Activated CD4-positive, alpha-beta T cell treated with anti-CD3 and anti-CD28 coated beads, Interleukin-2, amount 10 ng/mL, durations not matched to agents 7 days and 5 days (primary cell): ENCODE data around the gene MAL. TPM values are rescaled to one million over a fixed set of nuclear protein-coding genes. Genes with fewer than 3 reads are reported as not detected.

Source experiments
- CTCF ChIA-PET: fragments of 350-600 bp; sonication (Branson Sonifier 250); formaldehyde crosslinking; loops from one replicate; lab custom pipeline; 2021; ENCODE audit warnings: antibody characterized with exemption; lab: Charles Lee
- POLR2A ChIA-PET: fragments of 350-600 bp; sonication (Branson Sonifier 250); formaldehyde crosslinking; loops from one replicate; lab custom pipeline; 2021; ENCODE audit warnings: antibody characterized with exemption; lab: Charles Lee
- DNase-seq: peaks from one replicate; pipeline ENCODE4 v3.0.0-alpha.2; 2020
- H3K27ac Mint-ChIP-seq: one replicate; pipeline ENCODE4 v1.8.0; 2021; ENCODE audit warnings: mild to moderate bottlenecking, moderate library complexity, mixed read lengths
- H3K27me3 Mint-ChIP-seq: one replicate; pipeline ENCODE4 v1.8.0; 2021; ENCODE audit warnings: mixed read lengths
- H3K36me3 Mint-ChIP-seq: one replicate; pipeline ENCODE4 v1.8.0; 2021; ENCODE audit warnings: low read depth, mixed read lengths
- H3K4me1 Mint-ChIP-seq: one replicate; pipeline ENCODE4 v1.8.0; 2021; ENCODE audit warnings: mixed read lengths
- H3K4me3 Mint-ChIP-seq: one replicate; pipeline ENCODE4 v1.8.0; 2021; ENCODE audit warnings: mild to moderate bottlenecking, moderate library complexity, mixed read lengths
- H3K9me3 Mint-ChIP-seq: one replicate; pipeline ENCODE4 v1.8.0; 2021; ENCODE audit warnings: mixed read lengths
- total RNA-seq, 2 experiments: library from RNA; stranded (reverse); gene quantifications; one replicate each; pipeline ENCODE4 v1.2.3, GENCODE V29; 2021

MAL gene
- total RNA-seq = 100 to 1,000 TPM; 237 to 339 TPM

DNA sequence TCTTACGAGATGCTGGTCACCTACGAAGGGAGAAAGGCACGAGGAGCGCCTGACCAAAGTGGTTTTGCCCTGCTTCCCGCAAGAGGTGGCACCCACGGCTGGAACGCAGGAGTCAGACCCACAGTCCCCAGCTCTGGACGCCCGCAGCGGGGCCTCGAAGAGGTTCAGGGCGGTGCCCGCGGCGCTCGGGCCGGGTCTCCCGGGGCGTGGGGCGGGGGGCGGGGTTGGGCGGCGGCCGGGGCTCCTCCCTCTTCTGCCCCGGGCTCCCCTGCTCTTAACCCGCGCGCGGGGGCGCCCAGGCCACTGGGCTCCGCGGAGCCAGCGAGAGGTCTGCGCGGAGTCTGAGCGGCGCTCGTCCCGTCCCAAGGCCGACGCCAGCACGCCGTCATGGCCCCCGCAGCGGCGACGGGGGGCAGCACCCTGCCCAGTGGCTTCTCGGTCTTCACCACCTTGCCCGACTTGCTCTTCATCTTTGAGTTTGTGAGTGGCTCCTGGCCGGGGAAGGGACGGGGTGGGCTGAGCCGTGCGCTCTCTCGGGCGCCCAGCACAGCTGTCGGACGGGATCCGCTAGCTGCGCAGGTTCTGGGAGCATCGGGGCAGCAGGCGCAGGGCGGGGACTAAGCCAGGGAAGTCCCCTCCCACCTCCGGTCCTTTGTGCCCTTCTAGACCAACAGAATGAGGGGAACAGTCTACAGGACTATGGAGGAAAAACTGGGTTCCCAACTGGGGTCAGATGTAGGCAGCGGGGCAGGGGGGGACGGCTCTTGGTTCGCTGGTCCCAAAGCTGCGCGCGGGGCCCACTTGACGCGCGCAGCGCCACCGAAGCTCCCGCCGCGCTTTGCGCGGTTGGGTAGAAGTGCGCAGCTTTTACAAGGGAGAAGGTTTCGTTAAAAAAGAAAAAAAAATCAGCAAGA lies at the start of gene MAL:
MAL (plus strand) TSS at position 303 of the 914 bp plus-strand sequence; CDS start at position 388, 85 bp downstream.
- H3K36me3 Mint-ChIP-seq = peaks cover 43% of the 10 kb centered on the region
- no peaks in the 10 kb centered on the region for H3K9me3 Mint-ChIP-seq
- ChIA-PET POLR2A (interaction anchor here (1.8 kb wide), 1 partner anchor 53 kb away, joined by 5 read pairs; no protein-coding TSS in a partner anchor), CTCF (interaction anchor here (0.6 to 10.0 kb wide), 6 partner anchors 8 to 91 kb away, joined by 3 to 149 read pairs (median 22); no protein-coding TSS in a partner anchor)
- H3K4me3 Mint-ChIP-seq = peak within 1 kb of the TSS; percentile 94
- peak within 1 kb of the TSS; percentile 98 for H3K27ac Mint-ChIP-seq
- H3K27me3 Mint-ChIP-seq = no peaks in the 10 kb centered on the region
- H3K4me1 Mint-ChIP-seq = peaks cover 70% of the 10 kb centered on the region
- peak; percentile 71 for DNase-seq

GRCh38 chr2:94977826-94978225 lies 47.7 kb upstream of the MAL start:
- no peaks in the 10 kb centered on the region for H3K36me3 Mint-ChIP-seq
- DNase-seq = no peak
- peaks cover 7% of the 10 kb centered on the region for H3K27me3 Mint-ChIP-seq
- H3K4me1 Mint-ChIP-seq = no peaks in the 10 kb centered on the region
- H3K27ac Mint-ChIP-seq = no peak overlapping the region
- CTCF ChIA-PET = no interaction called here
- no peaks in the 10 kb centered on the region for H3K9me3 Mint-ChIP-seq
- no peak overlapping the region for H3K4me3 Mint-ChIP-seq
- POLR2A ChIA-PET = no interaction called here

DNA sequence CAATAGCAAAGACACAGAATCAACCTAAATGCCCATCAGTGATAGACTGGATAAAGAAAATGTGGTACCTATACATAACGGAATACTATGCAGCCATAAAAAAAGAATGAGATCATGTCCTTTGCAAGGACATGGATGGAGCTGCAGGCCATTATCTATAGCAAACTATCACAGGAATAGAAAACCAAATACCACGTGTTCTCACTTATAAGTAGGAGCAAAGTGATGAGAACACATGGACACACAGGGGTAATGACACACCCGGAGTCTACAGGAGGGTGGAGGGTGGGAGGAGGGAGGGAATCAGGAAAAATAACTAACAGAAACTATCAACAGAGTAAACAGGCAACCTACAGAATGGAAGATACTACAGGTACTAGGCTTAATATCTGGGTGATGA lies 46.6 kb upstream of the MAL start:
- H3K27ac Mint-ChIP-seq = no peak overlapping the region
- no peak for DNase-seq
- H3K4me1 Mint-ChIP-seq = no peaks in the 10 kb centered on the region
- peaks cover 7% of the 10 kb centered on the region for H3K27me3 Mint-ChIP-seq
- POLR2A ChIA-PET = no interaction called here
- no peaks in the 10 kb centered on the region for H3K36me3 Mint-ChIP-seq
- H3K4me3 Mint-ChIP-seq = no peak overlapping the region
- CTCF ChIA-PET = no interaction called here
- H3K9me3 Mint-ChIP-seq = no peaks in the 10 kb centered on the region

DNA sequence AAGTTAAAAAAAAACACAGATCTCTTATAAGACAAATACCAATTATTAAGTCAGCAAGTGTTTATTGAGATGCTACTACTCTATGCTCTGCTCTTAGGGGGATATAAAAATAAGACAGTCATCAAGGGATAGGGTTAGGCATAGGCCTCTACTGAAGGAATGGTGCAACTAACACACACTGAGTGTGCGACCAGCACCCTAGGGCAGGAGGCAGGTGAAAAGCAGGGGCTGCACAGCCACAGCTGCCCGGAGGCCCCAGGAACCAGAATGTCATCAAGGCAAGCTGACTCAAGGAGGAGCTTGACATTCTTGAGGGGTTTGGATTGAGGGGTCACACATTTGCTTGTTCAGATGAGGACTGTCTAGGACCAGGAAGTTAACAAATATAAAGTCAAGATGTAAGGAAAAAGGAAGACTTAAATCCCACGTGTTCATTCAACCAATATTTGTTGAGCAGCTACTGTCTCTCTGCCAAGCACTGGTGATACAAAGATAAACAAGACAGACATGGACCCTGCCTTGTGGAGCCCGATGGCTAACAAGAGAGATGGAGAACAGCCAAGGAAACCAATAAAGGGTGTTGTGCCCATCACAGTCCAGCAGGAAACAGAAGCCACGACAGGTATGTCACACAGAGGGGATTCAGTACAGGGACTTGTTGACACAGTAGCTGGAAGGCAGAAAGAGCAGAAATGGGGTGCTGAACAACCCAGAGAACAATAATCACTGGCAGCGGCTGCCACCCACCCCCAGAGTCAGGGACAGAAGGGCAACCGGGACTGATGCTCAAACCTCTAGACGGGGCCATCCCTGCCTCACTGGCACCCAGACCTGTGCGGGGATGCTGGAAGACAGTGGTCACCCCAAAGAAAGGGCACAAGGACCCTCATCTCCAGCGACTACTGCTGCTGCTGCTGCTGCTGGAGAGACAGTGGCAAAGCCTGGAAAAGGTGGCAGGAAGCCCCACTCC lies 45.8 kb upstream of the MAL start:
- Mint-ChIP-seq H3K9me3 (no peaks in the 10 kb centered on the region), H3K36me3 (no peaks in the 10 kb centered on the region), H3K27ac (no peak overlapping the region), H3K27me3 (peaks cover 11% of the 10 kb centered on the region), H3K4me1 (no peaks in the 10 kb centered on the region), H3K4me3 (no peak overlapping the region)
- DNase-seq = no peak
- ChIA-PET POLR2A (no interaction called here), CTCF (no interaction called here)

DNA sequence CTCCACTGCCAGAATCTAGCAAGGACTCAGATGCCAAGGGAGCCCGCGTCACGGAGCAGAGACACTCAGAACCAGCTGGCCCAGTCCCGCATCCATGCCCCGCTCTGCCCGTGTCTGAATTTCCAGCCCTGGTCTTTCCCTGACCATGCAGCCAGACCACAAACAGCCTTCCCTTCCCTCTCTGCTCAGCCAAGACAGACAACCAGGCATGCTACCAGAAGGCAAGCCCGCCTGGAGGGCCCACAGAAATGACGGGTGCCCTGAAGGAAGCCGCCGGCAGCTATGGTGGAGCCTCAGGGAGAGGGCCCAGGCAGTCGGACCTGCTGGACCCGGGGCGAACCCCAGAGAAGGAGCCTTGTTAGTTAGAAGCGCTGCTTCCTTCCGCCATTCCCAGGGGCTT lies 45.1 kb upstream of the MAL start:
- Mint-ChIP-seq H3K27ac (no peak overlapping the region), H3K4me1 (no peaks in the 10 kb centered on the region), H3K4me3 (no peak overlapping the region), H3K27me3 (peaks cover 11% of the 10 kb centered on the region), H3K36me3 (no peaks in the 10 kb centered on the region), H3K9me3 (no peaks in the 10 kb centered on the region)
- no peak for DNase-seq
- CTCF ChIA-PET = no interaction called here
- POLR2A ChIA-PET = no interaction called here

- Mint-ChIP-seq H3K4me3 (no peak overlapping the region), H3K9me3 (no peaks in the 10 kb centered on the region), H3K36me3 (no peaks in the 10 kb centered on the region), H3K27ac (no peak overlapping the region), H3K4me1 (no peaks in the 10 kb centered on the region), H3K27me3 (peaks cover 9% of the 10 kb centered on the region)
- ChIA-PET CTCF (no interaction called here), POLR2A (no interaction called here)
- no peak for DNase-seq
These were observed 43.4 kb upstream of the MAL start for GRCh38 chr2:94982156-94982555.

DNA sequence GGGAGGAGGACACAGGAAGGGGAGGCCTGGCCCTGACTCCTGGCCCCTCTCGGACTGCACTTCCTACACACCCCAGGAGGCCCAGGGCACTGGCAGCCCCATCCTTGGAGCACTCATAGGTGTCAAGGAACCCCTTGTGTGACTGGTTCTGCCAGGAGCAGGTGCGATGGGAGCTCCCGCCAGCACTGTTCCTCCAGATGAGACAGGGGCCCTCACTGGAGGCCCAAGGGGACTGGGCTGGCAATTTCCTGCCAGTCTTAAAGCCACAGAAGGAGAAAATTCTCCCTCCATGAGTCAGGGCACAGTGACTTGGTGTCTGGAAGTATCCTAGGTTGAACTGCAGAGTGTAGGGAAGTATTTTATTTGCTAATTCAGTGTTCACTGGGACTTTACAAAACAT lies 42.8 kb upstream of the MAL start:
- H3K4me3 Mint-ChIP-seq = no peak overlapping the region
- DNase-seq = no peak
- H3K9me3 Mint-ChIP-seq = no peaks in the 10 kb centered on the region
- POLR2A ChIA-PET = no interaction called here
- no peak overlapping the region for H3K27ac Mint-ChIP-seq
- CTCF ChIA-PET = interaction anchor here (0.6 kb wide), 1 partner anchor 134 kb away, joined by 3 read pairs; no protein-coding TSS in a partner anchor
- peaks cover 8% of the 10 kb centered on the region for H3K27me3 Mint-ChIP-seq
- no peaks in the 10 kb centered on the region for H3K4me1 Mint-ChIP-seq
- no peaks in the 10 kb centered on the region for H3K36me3 Mint-ChIP-seq

DNA sequence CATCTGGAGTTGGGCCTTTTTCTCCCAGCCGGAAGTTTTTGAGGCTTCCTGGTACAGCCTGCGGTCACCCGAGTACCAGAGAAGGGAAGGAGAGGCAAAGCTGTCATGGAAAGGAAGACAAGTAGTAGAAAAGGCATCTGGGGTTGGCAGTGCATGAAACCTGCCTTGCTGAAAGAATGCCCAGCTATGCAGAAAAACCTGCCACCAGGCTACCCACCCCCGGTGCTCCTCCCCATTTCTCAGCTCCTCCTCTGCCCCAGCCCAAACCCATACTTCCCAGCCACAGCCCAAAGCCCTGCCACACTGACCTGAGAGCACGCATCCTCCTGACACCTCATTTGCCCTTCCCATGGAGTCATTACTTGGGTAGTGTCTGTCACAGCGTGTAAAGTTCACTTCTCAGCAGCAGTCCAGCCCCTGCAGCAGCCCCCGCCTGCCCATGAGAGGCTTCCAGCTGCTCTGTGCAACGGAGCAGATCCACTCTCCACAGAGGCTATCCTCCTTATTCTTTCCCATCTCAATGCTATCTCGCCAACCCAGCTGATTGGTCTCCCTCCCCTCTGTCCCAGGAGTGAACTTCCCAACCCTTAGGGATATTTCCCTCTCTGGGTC lies 40.4 kb upstream of the MAL start:
- DNase-seq = no peak
- Mint-ChIP-seq H3K27ac (no peak overlapping the region), H3K27me3 (peaks cover 8% of the 10 kb centered on the region), H3K36me3 (no peaks in the 10 kb centered on the region), H3K9me3 (no peaks in the 10 kb centered on the region), H3K4me3 (no peak overlapping the region), H3K4me1 (no peaks in the 10 kb centered on the region)
- ChIA-PET CTCF (interaction anchor here (1.5 kb wide), 1 partner anchor 37 kb away, joined by 3 read pairs; no protein-coding TSS in a partner anchor), POLR2A (no interaction called here)

GRCh38 chr2:94985636-94986035 lies 39.9 kb upstream of the MAL start:
- Mint-ChIP-seq H3K36me3 (no peaks in the 10 kb centered on the region), H3K27ac (no peak overlapping the region), H3K4me1 (no peaks in the 10 kb centered on the region), H3K4me3 (no peak overlapping the region), H3K9me3 (no peaks in the 10 kb centered on the region), H3K27me3 (peaks cover 8% of the 10 kb centered on the region)
- ChIA-PET CTCF (interaction anchor here (1.0 to 1.5 kb wide), 4 partner anchors 10 to 307 kb away, joined by 3 to 5 read pairs (median 4); no protein-coding TSS in a partner anchor), POLR2A (no interaction called here)
- DNase-seq = no peak

- CTCF ChIA-PET = interaction anchor here (0.6 to 1.5 kb wide), 6 partner anchors 9 to 307 kb away, joined by 3 to 5 read pairs (median 3); no protein-coding TSS in a partner anchor
- POLR2A ChIA-PET = no interaction called here
- H3K36me3 Mint-ChIP-seq = no peaks in the 10 kb centered on the region
- H3K4me1 Mint-ChIP-seq = no peaks in the 10 kb centered on the region
- H3K9me3 Mint-ChIP-seq = no peaks in the 10 kb centered on the region
- no peak overlapping the region for H3K27ac Mint-ChIP-seq
- peaks cover 8% of the 10 kb centered on the region for H3K27me3 Mint-ChIP-seq
- no peak overlapping the region for H3K4me3 Mint-ChIP-seq
- DNase-seq = peak; percentile 57
These were observed 39.0 kb upstream of the MAL start for GRCh38 chr2:94986392-94986963.

GRCh38 chr2:94987074-94988020 lies 38.2 kb upstream of the MAL start:
- no peaks in the 10 kb centered on the region for H3K9me3 Mint-ChIP-seq
- H3K27me3 Mint-ChIP-seq = peaks cover 8% of the 10 kb centered on the region
- no peak overlapping the region for H3K27ac Mint-ChIP-seq
- no peak for DNase-seq
- H3K36me3 Mint-ChIP-seq = no peaks in the 10 kb centered on the region
- H3K4me3 Mint-ChIP-seq = no peak overlapping the region
- CTCF ChIA-PET = interaction anchor here (0.6 to 1.5 kb wide), 2 partner anchors 118 to 306 kb away, joined by 3 to 4 read pairs; no protein-coding TSS in a partner anchor
- no peaks in the 10 kb centered on the region for H3K4me1 Mint-ChIP-seq
- POLR2A ChIA-PET = no interaction called here
